Osteoblast (primary cell): ENCODE results near the gene EIPR1. TPM values are rescaled to one million over a fixed set of nuclear protein-coding genes. Genes with fewer than 3 reads are reported as not detected.
A peak's percentile ranks its signal among the peaks of the same experiment; 100 is the strongest.

Source experiments
- DNase-seq: peaks from one replicate; pipeline ENCODE4 v3.0.0; 2011; ENCODE audit warnings: low spot score, mixed read lengths; ENCODE audit not compliant: insufficient read length; ENCODE audit errors: missing footprints
- H2AFZ ChIP-seq: 2 replicates; pipeline ENCODE4 v1.6.0; 2011; ENCODE audit warnings: mild to moderate bottlenecking, low read length
- H3K27ac ChIP-seq: 2 replicates; pipeline ENCODE4 v1.5.1; 2011; ENCODE audit warnings: mild to moderate bottlenecking, low read depth, low read length, moderate library complexity
- H3K27me3 ChIP-seq: 2 replicates; pipeline ENCODE4 v1.6.0; 2012; ENCODE audit warnings: mild to moderate bottlenecking, control low read depth, inconsistent platforms, low read length, moderate library complexity; ENCODE audit not compliant: insufficient read depth
- H3K36me3 ChIP-seq: 2 replicates; pipeline ENCODE4 v1.5.1; 2011; ENCODE audit warnings: mild to moderate bottlenecking, low read length, control low read depth, moderate library complexity; ENCODE audit not compliant: insufficient read depth
- H3K4me1 ChIP-seq: 2 replicates; pipeline ENCODE4 v1.5.1; 2011; ENCODE audit warnings: mild to moderate bottlenecking, low read length, control low read depth, moderate library complexity; ENCODE audit not compliant: insufficient read depth
- H3K4me2 ChIP-seq: 2 replicates; pipeline ENCODE4 v1.6.0; 2011; ENCODE audit warnings: mild to moderate bottlenecking, low read length; ENCODE audit not compliant: insufficient read depth
- H3K4me3 ChIP-seq: fragments of 200-600 bp; sonication (generic); 3 replicates; pipeline ENCODE4 v1.5.1; 2012; ENCODE audit warnings: mild to moderate bottlenecking, low read length, inconsistent platforms; ENCODE audit not compliant: insufficient read depth
- H3K79me2 ChIP-seq: 2 replicates; pipeline ENCODE4 v1.6.0; 2012; ENCODE audit warnings: mild to moderate bottlenecking, low read length, control low read depth, inconsistent platforms; ENCODE audit not compliant: insufficient read depth
- H3K9me3 ChIP-seq: 2 replicates; pipeline ENCODE4 v1.5.1; 2011; ENCODE audit warnings: low read depth, low read length, control low read depth
- H4K20me1 ChIP-seq: 2 replicates; pipeline ENCODE4 v1.6.0; 2012; ENCODE audit warnings: mild to moderate bottlenecking, low read length, control low read depth; ENCODE audit not compliant: insufficient read depth
- CTCF ChIP-seq: IDR thresholded peaks from 2 replicates; pipeline ENCODE4 v1.5.1; 2011; ENCODE audit warnings: mild to moderate bottlenecking, low read depth, low read length, moderate library complexity; ENCODE audit errors: extremely low read depth
- total RNA-seq: library from RNA; depleted of rRNA; stranded (reverse); fragments of >200 nt; gene quantifications from 2 replicates; pipeline ENCODE4 v1.2.3, GENCODE V29; 2012

The EIPR1 gene
- total RNA-seq, 1 donor = 17.7 TPM

GRCh38 chr2:3173031-3173430 lies 204.6 kb downstream of the EIPR1 start:
- peak; percentile 11 for DNase-seq
- H3K79me2 ChIP-seq = no peaks in the 10 kb centered on the region
- no peak overlapping the region for H3K4me3 ChIP-seq
- H2AFZ ChIP-seq = no peak overlapping the region
- peaks cover 15% of the 10 kb centered on the region for H3K4me1 ChIP-seq
- no peaks in the 10 kb centered on the region for H3K27me3 ChIP-seq
- no peak overlapping the region for H3K27ac ChIP-seq
- no peaks in the 10 kb centered on the region for H3K36me3 ChIP-seq
- H4K20me1 ChIP-seq = no peaks in the 10 kb centered on the region
- no peaks in the 10 kb centered on the region for H3K9me3 ChIP-seq
- no peak overlapping the region for H3K4me2 ChIP-seq
- TF ChIP-seq CTCF = no peak

- peak; percentile 65 for DNase-seq
- Histone ChIP-seq H3K4me2 (no peak overlapping the region), H3K4me1 (peaks cover 15% of the 10 kb centered on the region), H3K9me3 (no peaks in the 10 kb centered on the region), H3K79me2 (no peaks in the 10 kb centered on the region), H2AFZ (no peak overlapping the region), H3K27ac (no peak overlapping the region), H3K36me3 (no peaks in the 10 kb centered on the region), H3K4me3 (no peak overlapping the region), H3K27me3 (no peaks in the 10 kb centered on the region), H4K20me1 (no peaks in the 10 kb centered on the region)
- no peak for TF ChIP-seq CTCF
Observed at GRCh38 chr2:3172265-3172935, 205.2 kb downstream of the EIPR1 start.

DNA sequence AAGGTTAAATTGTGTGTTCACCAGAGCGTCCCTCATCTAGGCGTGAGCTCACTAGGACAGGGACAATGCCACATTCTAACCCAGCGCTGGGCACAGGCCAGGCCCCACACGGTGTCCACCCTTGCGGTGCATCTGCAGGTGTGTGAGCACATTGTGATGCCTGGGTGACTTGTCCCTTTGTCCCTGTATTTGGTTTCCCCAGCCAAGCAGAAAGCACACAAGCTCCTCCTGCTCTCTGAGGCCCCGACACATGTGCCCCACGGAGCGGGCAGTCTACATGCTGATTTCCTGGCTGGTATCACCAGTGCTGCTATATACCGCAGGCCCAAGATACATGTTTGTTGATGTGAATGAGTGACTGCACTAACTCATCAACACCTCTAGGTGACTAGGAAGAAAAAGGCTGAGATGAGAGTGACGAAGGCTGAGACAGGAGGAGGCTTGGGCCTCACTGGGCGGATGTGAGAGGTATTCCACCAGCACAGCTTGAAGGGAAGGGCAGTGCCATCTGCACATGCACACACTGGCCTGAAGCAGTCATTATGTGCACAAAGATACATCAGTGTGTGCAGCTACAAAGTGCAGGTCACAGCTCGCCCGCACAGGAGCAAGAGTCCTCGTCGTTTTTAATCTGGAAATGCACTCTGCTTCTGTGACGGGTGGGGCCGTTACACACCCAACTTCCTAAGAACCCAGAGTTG lies 205.9 kb downstream of the EIPR1 start:
- H4K20me1 ChIP-seq = no peaks in the 10 kb centered on the region
- no peak overlapping the region for H3K4me3 ChIP-seq
- DNase-seq = peak; percentile 65
- no peaks in the 10 kb centered on the region for H3K79me2 ChIP-seq
- no peak for TF ChIP-seq CTCF
- H3K4me1 ChIP-seq = peaks cover 15% of the 10 kb centered on the region
- no peaks in the 10 kb centered on the region for H3K9me3 ChIP-seq
- no peak overlapping the region for H2AFZ ChIP-seq
- H3K27ac ChIP-seq = no peak overlapping the region
- no peaks in the 10 kb centered on the region for H3K36me3 ChIP-seq
- H3K4me2 ChIP-seq = no peak overlapping the region
- no peaks in the 10 kb centered on the region for H3K27me3 ChIP-seq

- no peaks in the 10 kb centered on the region for H3K36me3 ChIP-seq
- TF ChIP-seq CTCF = no peak
- H3K4me3 ChIP-seq = no peak overlapping the region
- no peak overlapping the region for H3K27ac ChIP-seq
- no peaks in the 10 kb centered on the region for H3K9me3 ChIP-seq
- H4K20me1 ChIP-seq = no peaks in the 10 kb centered on the region
- H3K27me3 ChIP-seq = no peaks in the 10 kb centered on the region
- no peaks in the 10 kb centered on the region for H3K79me2 ChIP-seq
- peak; percentile 80 for DNase-seq
- H3K4me2 ChIP-seq = no peak overlapping the region
- H2AFZ ChIP-seq = no peak overlapping the region
- H3K4me1 ChIP-seq = peaks cover 15% of the 10 kb centered on the region
Observed at GRCh38 chr2:3170792-3171455, 206.7 kb downstream of the EIPR1 start.
